Head of caudate nucleus (tissue), 42 donors: ENCODE data around the gene TSNAX.

Experiments used
- DNase-seq, 42 donors: peaks; one replicate each; pipeline versions ENCODE4 v3.0.0 to v3.0.0-alpha.2; 2020 to 2021; ENCODE audit warnings: mixed read lengths in 7 of 42
- intact Hi-C: fragments of 100-400 bp; cut with DNase I; formaldehyde crosslinking; loops from one replicate; pipeline ENCODE4 v1.15.0; 2022

The TSNAX gene

GRCh38 chr1:231613419-231614349 lies 85.2 kb downstream of the TSNAX start:
- intact Hi-C loops, result no loop called here
- DNase-seq, result peak in 2 of 42 donors; percentile 40 to 41
